GM10248 (cell line): ENCODE data around the gene UBN2.

ENCODE experiments used
- CTCF ChIA-PET: fragments of 300-600 bp; sonication (Branson Sonifier 250); formaldehyde crosslinking; extraction: SDS; loops from one replicate; lab custom pipeline; 2021; ENCODE audit warnings: antibody characterized with exemption; lab: Yijun Ruan, JAX
- POLR2A ChIA-PET: fragments of 350-650 bp; sonication (Branson Sonifier 250); formaldehyde crosslinking; extraction: SDS; loops from one replicate; lab custom pipeline; 2020; ENCODE audit warnings: antibody characterized with exemption; lab: Yijun Ruan, JAX
- DNase-seq: peaks from one replicate; pipeline ENCODE4 v3.0.0; 2012; ENCODE audit errors: extremely low spot score
- TF ChIP-seq, protein P1 (sequence below): IDR thresholded peaks from 2 replicates; pipeline ENCODE4 v1.5.1; 2012; ENCODE audit warnings: mild to moderate bottlenecking, low read depth; ENCODE audit errors: extremely low read depth, missing control alignments, control extremely low read depth

The UBN2 gene

GRCh38 chr7:139259142-139259541, 28.1 kb downstream of the UBN2 start:
- TF ChIP-seq, protein P1, sequence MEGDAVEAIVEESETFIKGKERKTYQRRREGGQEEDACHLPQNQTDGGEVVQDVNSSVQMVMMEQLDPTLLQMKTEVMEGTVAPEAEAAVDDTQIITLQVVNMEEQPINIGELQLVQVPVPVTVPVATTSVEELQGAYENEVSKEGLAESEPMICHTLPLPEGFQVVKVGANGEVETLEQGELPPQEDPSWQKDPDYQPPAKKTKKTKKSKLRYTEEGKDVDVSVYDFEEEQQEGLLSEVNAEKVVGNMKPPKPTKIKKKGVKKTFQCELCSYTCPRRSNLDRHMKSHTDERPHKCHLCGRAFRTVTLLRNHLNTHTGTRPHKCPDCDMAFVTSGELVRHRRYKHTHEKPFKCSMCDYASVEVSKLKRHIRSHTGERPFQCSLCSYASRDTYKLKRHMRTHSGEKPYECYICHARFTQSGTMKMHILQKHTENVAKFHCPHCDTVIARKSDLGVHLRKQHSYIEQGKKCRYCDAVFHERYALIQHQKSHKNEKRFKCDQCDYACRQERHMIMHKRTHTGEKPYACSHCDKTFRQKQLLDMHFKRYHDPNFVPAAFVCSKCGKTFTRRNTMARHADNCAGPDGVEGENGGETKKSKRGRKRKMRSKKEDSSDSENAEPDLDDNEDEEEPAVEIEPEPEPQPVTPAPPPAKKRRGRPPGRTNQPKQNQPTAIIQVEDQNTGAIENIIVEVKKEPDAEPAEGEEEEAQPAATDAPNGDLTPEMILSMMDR, result no peak
- DNase-seq, result no peak
- ChIA-PET POLR2A (interaction anchor here (0.6 kb wide), 1 partner anchor 155 kb away, joined by 6 read pairs; no protein-coding TSS in a partner anchor), CTCF (interaction anchor here (1.1 kb wide), 1 partner anchor 184 kb away, joined by 4 read pairs; no protein-coding TSS in a partner anchor)

DNA sequence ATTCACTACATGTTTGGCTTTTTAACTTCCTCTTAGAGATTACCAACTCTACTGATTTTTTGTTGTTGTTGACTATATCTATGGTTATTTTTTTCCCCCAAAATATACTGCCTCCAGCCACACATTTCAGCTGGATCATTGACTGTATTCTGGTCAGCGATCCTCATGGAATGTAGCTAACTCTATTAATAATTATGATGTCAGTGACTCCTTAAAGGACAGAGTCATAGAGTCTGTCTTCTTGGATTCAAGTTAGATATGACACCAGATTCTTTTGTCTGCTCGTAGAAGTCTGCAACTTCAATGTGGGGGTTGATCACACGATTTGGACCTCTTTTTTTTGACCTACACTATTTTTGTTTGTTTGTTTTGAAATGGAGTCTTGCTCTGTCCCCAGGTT, 33.2 kb downstream of the UBN2 start:
- CTCF ChIA-PET, result no interaction called here
- TF ChIP-seq, protein P1, result no peak
- no peak for DNase-seq
- POLR2A ChIA-PET, result no interaction called here

DNA sequence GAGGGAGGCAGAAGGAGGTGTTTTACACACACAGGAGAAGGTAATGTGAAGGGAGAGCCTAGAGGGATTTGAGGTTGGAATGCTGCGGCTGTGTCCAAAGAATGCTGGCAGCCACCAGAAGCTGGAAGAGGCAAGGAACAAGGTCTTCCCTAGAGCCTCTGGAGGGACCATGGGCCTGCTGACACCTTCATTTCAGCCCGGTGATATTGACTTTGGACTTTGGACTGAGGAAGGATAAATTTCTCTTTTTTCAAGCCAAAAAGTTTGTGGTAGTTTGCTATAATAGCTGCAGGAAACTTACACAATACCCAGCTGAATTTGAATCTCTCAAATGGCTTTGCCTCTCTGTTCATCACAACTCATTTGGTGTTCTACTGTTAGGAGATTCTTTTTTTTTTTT, 34.6 kb downstream of the UBN2 start:
- no peak for DNase-seq
- CTCF ChIA-PET, result interaction anchor here (1.3 kb wide), 1 partner anchor 10 kb away, joined by 3 read pairs; no protein-coding TSS in a partner anchor
- POLR2A ChIA-PET, result no interaction called here
- TF ChIP-seq, protein P1, result no peak

GRCh38 chr7:139271718-139272628, 40.9 kb downstream of the UBN2 start:
- CTCF ChIA-PET, result no interaction called here
- TF ChIP-seq, protein P1, result no peak
- DNase-seq, result no peak
- POLR2A ChIA-PET, result no interaction called here

- ChIA-PET POLR2A (no interaction called here), CTCF (interaction anchor here (1.3 to 2.1 kb wide), 3 partner anchors 9 to 151 kb away, joined by 3 to 6 read pairs (median 6); no protein-coding TSS in a partner anchor)
- TF ChIP-seq, protein P1, result no peak
- DNase-seq, result no peak
These were observed 53.3 kb downstream of the UBN2 start for GRCh38 chr7:139284252-139284896.

GRCh38 chr7:139286144-139286543, 55.1 kb downstream of the UBN2 start:
- TF ChIP-seq, protein P1, result no peak
- no peak for DNase-seq
- CTCF ChIA-PET, result interaction anchor here (2.1 kb wide), 1 partner anchor 9 kb away, joined by 6 read pairs; no protein-coding TSS in a partner anchor
- POLR2A ChIA-PET, result no interaction called here
